DMS 273 (cell line): ENCODE data around the gene IDUA.

Experiments
- DNase-seq: peaks from one replicate; lab custom pipeline; 2025; ENCODE audit not compliant: unreplicated experiment; lab: John Stamatoyannopoulos, UW

Gene IDUA

GRCh38 chr4:955931-956381 lies 30.9 kb upstream of the IDUA start:
- no peak for DNase-seq

- no peak for DNase-seq
Measured at GRCh38 chr4:956531-957230, 30.2 kb upstream of the IDUA start.

- DNase-seq, result no peak
Measured at GRCh38 chr4:957231-957580, 29.6 kb upstream of the IDUA start.

- no peak for DNase-seq
Measured at GRCh38 chr4:957581-958313, 29.1 kb upstream of the IDUA start.

DNA sequence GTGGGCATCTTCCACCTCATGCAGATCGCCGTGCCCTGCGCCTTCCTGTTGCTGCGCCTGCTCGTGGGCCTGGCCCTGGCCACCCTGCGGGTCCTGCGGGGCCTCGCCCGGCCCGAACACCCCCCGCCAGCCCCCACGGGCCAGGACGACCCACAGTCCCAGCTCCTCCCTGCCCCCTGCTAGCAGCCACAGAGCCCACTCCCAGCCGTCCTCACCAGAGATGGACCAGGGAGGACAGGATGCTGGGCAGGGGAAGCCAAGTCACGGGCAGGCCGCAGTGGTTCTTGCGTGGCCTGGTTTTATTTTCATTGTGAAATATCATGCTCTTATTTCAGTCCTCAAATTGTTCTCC lies 28.6 kb upstream of the IDUA start:
- no peak for DNase-seq

DNA sequence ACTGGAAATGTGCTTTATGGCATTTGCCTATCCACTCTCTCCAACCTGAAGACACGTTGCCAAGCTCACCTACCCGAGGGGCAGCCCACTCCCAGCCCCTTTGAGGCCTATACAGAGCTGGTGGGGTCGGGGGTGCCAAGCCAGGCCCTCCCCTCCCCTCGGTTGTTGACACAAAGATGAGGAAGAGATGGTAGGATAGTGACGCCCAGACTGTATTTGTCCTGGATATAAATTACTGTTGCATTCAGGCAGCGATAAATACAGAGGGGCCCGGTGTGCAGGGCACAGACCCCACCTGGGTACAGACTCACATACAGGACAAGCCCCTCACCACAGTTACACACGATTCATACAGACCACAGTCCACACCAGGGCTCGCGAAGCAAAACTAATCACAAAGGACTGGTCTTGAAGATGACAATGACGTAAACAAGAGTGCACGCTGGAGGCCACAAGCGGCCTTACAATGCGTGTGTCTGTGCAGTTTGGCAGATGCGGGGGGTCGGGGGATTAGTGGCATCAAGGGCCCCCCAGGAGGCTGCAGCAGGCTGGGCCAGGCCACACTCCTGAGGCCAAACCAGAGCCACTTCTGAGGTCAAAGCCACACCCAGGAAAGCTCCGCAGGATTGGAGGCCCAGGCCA lies 28.0 kb upstream of the IDUA start:
- no peak for DNase-seq

DNA sequence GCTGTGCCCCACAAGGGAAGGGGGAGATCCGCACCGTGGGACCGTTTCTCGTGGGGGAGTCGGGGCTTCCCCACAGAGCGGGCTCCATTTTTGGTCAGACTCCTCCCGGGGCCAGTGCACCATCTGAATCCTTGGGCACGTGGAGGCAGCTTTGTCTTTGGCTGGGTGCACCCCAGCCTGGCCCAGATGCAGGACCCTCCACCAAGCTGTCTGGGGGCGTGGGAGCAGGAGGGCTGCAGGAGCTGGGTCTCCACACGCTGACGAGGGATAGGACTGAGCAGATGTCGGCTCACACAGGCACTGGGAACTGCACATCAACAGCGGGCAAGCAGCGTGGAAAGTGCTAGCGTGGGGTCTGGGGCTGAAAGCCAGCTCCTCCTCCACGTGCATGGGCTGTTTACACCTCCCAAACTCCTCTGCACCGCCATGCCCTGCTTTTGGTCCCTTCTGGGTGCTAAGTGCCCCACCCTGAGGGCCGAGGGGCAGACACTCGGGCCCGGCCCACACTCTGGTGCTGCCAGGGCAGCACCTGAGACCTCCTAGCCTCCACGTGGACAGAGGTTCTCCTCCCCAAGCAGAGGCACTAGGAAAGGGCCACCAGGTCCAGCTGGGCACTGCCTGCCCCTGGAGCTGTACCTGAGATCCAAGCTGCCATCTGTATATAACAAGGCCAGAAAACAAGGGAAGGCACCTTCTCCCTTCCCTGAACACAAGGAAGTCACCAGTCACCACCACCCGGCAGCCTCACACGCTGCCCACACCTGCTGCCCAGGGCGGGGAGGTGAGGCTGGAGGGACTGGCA lies 27.3 kb upstream of the IDUA start:
- no peak for DNase-seq

- no peak for DNase-seq
Measured at GRCh38 chr4:960140-960635, 26.7 kb upstream of the IDUA start.

DNA sequence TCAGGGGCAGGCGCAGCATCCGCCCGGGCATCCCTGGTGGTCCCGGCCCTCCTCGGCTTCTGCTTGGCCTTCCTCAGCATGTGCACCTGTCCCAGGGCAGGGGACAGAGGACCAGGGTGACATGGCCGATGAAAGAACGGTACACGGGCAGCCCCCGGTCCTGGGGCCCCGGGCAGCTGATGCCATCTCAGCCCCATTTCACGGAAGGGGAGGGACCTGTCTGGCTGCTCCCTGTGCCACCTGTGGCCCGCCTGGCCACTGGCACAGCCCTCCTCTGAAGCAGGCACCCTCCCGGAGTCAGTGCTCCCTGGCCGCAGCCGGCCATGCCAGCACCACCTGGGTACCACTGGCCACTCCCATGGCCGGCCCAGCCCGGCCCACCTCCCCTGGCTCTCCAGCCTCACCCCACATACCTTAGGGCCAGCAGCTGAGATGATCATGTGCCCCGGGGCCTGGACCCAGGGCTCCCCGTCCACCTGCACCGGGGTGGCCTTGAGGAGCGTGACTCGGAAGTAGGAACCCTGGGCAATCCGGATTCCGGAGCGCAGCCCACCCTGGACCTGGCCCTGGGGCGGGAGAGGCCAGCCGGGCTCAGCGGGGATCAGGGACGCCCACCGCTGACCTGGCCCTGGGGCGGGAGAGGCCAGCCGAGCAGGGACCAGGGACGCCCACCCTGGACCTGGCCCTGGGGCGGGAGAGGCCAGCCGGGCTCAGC lies 26.1 kb upstream of the IDUA start:
- no peak for DNase-seq

- no peak for DNase-seq
Measured at GRCh38 chr4:961351-962230, 25.3 kb upstream of the IDUA start.

GRCh38 chr4:962231-963208 lies 24.3 kb upstream of the IDUA start:
- DNase-seq, result no peak

- DNase-seq, result no peak
Measured at GRCh38 chr4:963276-964225, 23.3 kb upstream of the IDUA start.

- no peak for DNase-seq
Measured at GRCh38 chr4:964346-965025, 22.4 kb upstream of the IDUA start.

GRCh38 chr4:965048-965765 lies 21.6 kb upstream of the IDUA start:
- DNase-seq, result no peak

DNA sequence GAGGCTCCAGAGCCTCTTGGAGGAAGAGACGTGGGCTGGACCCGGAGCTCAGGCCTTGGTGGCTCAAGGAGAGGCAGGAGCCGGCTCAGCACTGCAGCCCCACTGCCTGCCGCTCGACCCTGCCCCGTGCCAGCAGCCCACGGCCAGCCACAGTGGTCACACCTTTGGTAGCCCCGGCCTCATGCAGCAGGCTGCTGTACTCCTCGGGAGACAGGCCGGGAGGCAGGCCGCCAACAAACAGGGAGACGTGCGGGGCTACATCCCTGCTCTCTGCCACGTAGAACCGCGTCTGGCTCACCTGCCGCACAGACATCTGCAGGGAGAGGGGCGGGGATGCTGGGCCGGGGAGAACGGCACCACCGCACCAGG lies 21.1 kb upstream of the IDUA start:
- no peak for DNase-seq
